H1 (cell line): ENCODE results near the gene METTL9. TPM values are rescaled to one million over a fixed set of nuclear protein-coding genes. Genes with fewer than 3 reads are reported as not detected.

Source experiments
- CTCF ChIA-PET: fragments of 300-600 bp; sonication (Branson Sonifier 250); formaldehyde crosslinking; loops from one replicate; lab custom pipeline; 2021; ENCODE audit not compliant: partially characterized antibody; lab: Charles Lee
- POLR2A ChIA-PET: fragments of 300-600 bp; sonication (Branson Sonifier 250); formaldehyde crosslinking; loops from one replicate; lab custom pipeline; 2021; ENCODE audit warnings: inconsistent platforms; ENCODE audit not compliant: partially characterized antibody; lab: Charles Lee
- DNase-seq, 2 experiments: peaks; one replicate each; pipeline versions ENCODE4 v3.0.0 to v3.0.0-alpha.2; 2010 to 2022; ENCODE audit warnings: low spot score in 2 of 2, low read depth in 1 of 2, mixed read lengths in 1 of 2
- FAIRE-seq: peaks from 2 replicates; lab custom pipeline; 2011; peaks lifted over from hg19 to GRCh38; lab: Jason Lieb, UNC
- H2AFZ ChIP-seq: 2 replicates; pipeline ENCODE4 v1.8.1; 2012; ENCODE audit warnings: low read length, inconsistent platforms
- H2AK5ac ChIP-seq: 2 replicates; pipeline ENCODE4 v1.6.1; 2013; ENCODE audit warnings: low read depth, low read length
- H2BK120ac ChIP-seq: replicated peaks from 2 replicates; pipeline ENCODE3; 2013; ENCODE audit warnings: low read depth, low read length, inconsistent platforms
- H2BK12ac ChIP-seq: 2 replicates; pipeline ENCODE4 v1.6.1; 2013; ENCODE audit warnings: low read depth, low read length
- H2BK15ac ChIP-seq: 2 replicates; pipeline ENCODE4 v1.6.1; 2013; ENCODE audit warnings: low read length
- H2BK20ac ChIP-seq: 2 replicates; pipeline ENCODE4 v1.6.1; 2013; ENCODE audit warnings: low read length
- H2BK5ac ChIP-seq: 2 replicates; pipeline ENCODE4 v1.6.1; 2013; ENCODE audit warnings: low read depth, low read length
- H3K14ac ChIP-seq: 2 replicates; pipeline ENCODE4 v1.6.1; 2013; ENCODE audit warnings: inconsistent platforms; ENCODE audit not compliant: insufficient read length
- H3K18ac ChIP-seq: 2 replicates; pipeline ENCODE4 v1.6.1; 2013; ENCODE audit warnings: low read length; ENCODE audit errors: extremely low read depth
- H3K23ac ChIP-seq: 2 replicates; pipeline ENCODE4 v1.6.1; 2013; ENCODE audit warnings: inconsistent platforms; ENCODE audit not compliant: insufficient read length
- H3K23me2 ChIP-seq: 2 replicates; pipeline ENCODE4 v1.6.1; 2013; ENCODE audit warnings: low read depth, low read length
- H3K27ac ChIP-seq: 2 replicates; pipeline ENCODE4 v1.6.1; 2011; ENCODE audit warnings: low read depth, low read length, inconsistent platforms
- H3K27me3 ChIP-seq, 4 experiments: replicated peaks in 1 of 4; 1 replicate in 1 of 4; 2 replicates in 3 of 4; pipeline versions ENCODE4 v1.6.1 to v1.8.1; 2011 to 2013; ENCODE audit warnings: low read length in 3 of 4, mild to moderate bottlenecking in 3 of 4, inconsistent platforms in 2 of 4, mixed read lengths in 2 of 4, moderate library complexity in 1 of 4; ENCODE audit not compliant: control insufficient read depth in 3 of 4, insufficient read depth in 3 of 4; ENCODE audit errors: extremely low read depth in 1 of 4
- H3K36me3 ChIP-seq, 4 experiments: 2 replicates each; pipeline versions ENCODE4 v1.6.1 to v1.8.1; 2011 to 2013; ENCODE audit warnings: mild to moderate bottlenecking in 4 of 4, low read length in 3 of 4, moderate library complexity in 2 of 4, control low read depth in 1 of 4, inconsistent platforms in 1 of 4; ENCODE audit not compliant: insufficient read depth in 4 of 4, control insufficient read depth in 2 of 4
- H3K4ac ChIP-seq: replicated peaks from 2 replicates; pipeline ENCODE3; 2013; ENCODE audit warnings: low read length, low read depth, mixed read lengths, inconsistent platforms; ENCODE audit not compliant: insufficient read length
- H3K4me1 ChIP-seq, 4 experiments: replicated peaks in 1 of 4; 1 replicate in 1 of 4; 2 replicates in 3 of 4; pipeline versions ENCODE4 v1.6.1 to v1.8.1; 2011 to 2013; ENCODE audit warnings: low read length in 3 of 4, inconsistent platforms in 2 of 4, mixed read lengths in 1 of 4; ENCODE audit not compliant: insufficient read depth in 4 of 4, control insufficient read depth in 3 of 4
- H3K4me2 ChIP-seq, 2 experiments: 2 replicates each; pipeline versions ENCODE4 v1.6.1 to v1.8.1; 2011 to 2013; ENCODE audit warnings: low read depth in 2 of 2, low read length in 2 of 2, control low read depth in 1 of 2, inconsistent platforms in 1 of 2, mild to moderate bottlenecking in 1 of 2; ENCODE audit not compliant: insufficient read depth in 1 of 2
- H3K4me3 ChIP-seq, 4 experiments: fragments of 200-600, 300-600 bp in 1 of 4; sonication (generic), shearing (Covaris generic), sonication (Bioruptor Twin) in 1 of 4; 2 replicates each; pipeline versions ENCODE4 v1.5.1 to v1.8.1; 2011 to 2016; ENCODE audit warnings: low read length in 4 of 4, low read depth in 3 of 4, control low read depth in 2 of 4, inconsistent platforms in 2 of 4, mild to moderate bottlenecking in 2 of 4, mixed read lengths in 1 of 4, moderate library complexity in 1 of 4; ENCODE audit not compliant: insufficient read depth in 2 of 4; ENCODE audit errors: extremely low read depth in 1 of 4
- H3K56ac ChIP-seq: replicated peaks from 2 replicates; pipeline ENCODE3; 2013; ENCODE audit warnings: low read depth, mild to moderate bottlenecking, mixed read lengths, low read length, inconsistent platforms; ENCODE audit not compliant: insufficient read length
- H3K79me1 ChIP-seq: 2 replicates; pipeline ENCODE4 v1.6.1; 2013; ENCODE audit warnings: low read depth, low read length, control low read depth
- H3K79me2 ChIP-seq, 2 experiments: 2 replicates each; pipeline versions ENCODE4 v1.6.1 to v1.8.1; 2012 to 2013; ENCODE audit warnings: low read length in 2 of 2, mild to moderate bottlenecking in 2 of 2, inconsistent platforms in 1 of 2; ENCODE audit not compliant: insufficient read depth in 2 of 2, control insufficient read depth in 1 of 2
- H3K9ac ChIP-seq, 4 experiments: replicated peaks in 1 of 4; 1 replicate in 1 of 4; 2 replicates in 3 of 4; pipeline versions ENCODE4 v1.6.1 to v1.8.1; 2011 to 2013; ENCODE audit warnings: low read depth in 3 of 4, low read length in 3 of 4, control low read depth in 2 of 4, mild to moderate bottlenecking in 2 of 4, moderate library complexity in 2 of 4, inconsistent platforms in 1 of 4; ENCODE audit errors: extremely low read depth in 1 of 4
- H3K9me3 ChIP-seq, 2 experiments: 2 replicates each; pipeline versions ENCODE4 v1.6.1 to v1.8.1; 2012 to 2013; ENCODE audit warnings: mild to moderate bottlenecking in 2 of 2, moderate library complexity in 2 of 2, control low read depth in 1 of 2, inconsistent platforms in 1 of 2, low read depth in 1 of 2, low read length in 1 of 2, mixed read lengths in 1 of 2; ENCODE audit not compliant: insufficient read depth in 2 of 2
- H4K20me1 ChIP-seq, 2 experiments: replicated peaks in 1 of 2; 2 replicates each; pipeline versions ENCODE3 to v1.8.1; 2011 to 2013; ENCODE audit warnings: inconsistent platforms in 2 of 2, low read length in 2 of 2, mild to moderate bottlenecking in 1 of 2; ENCODE audit not compliant: insufficient read depth in 2 of 2, control insufficient read depth in 1 of 2
- H4K5ac ChIP-seq: 2 replicates; pipeline ENCODE4 v1.6.1; 2013; ENCODE audit warnings: low read length, low read depth, mixed read lengths, inconsistent platforms; ENCODE audit not compliant: insufficient read length
- H4K8ac ChIP-seq: 2 replicates; pipeline ENCODE4 v1.8.0; 2013; ENCODE audit warnings: mild to moderate bottlenecking, moderate library complexity, low read length, inconsistent platforms; ENCODE audit not compliant: insufficient read depth; ENCODE audit errors: extremely low read depth
- H4K91ac ChIP-seq: replicated peaks from 2 replicates; pipeline ENCODE3; 2013; ENCODE audit warnings: low read length, mixed read lengths, inconsistent platforms; ENCODE audit not compliant: insufficient read length
- BCL11A ChIP-seq, 2 experiments: IDR thresholded peaks; one replicate each; pipeline ENCODE4 v1.6.1; 2011; ENCODE audit warnings: low read depth in 2 of 2, low read length in 2 of 2, mild to moderate bottlenecking in 2 of 2
- CEBPB ChIP-seq: IDR thresholded peaks from 2 replicates; pipeline ENCODE4 v1.6.1; 2012; ENCODE audit warnings: low read depth, low read length
- CTCF ChIP-seq, 3 experiments: IDR thresholded peaks; 1 replicate in 2 of 3; 2 replicates in 1 of 3; pipeline versions ENCODE4 v1.5.1 to v1.6.1; 2011; ENCODE audit warnings: low read length in 3 of 3, mild to moderate bottlenecking in 3 of 3, inconsistent platforms in 2 of 3, low read depth in 1 of 3, moderate library complexity in 1 of 3; ENCODE audit not compliant: insufficient read depth in 1 of 3; ENCODE audit errors: control extremely low read depth in 1 of 3
- EZH2 ChIP-seq: fragments of 200-600 bp; sonication (generic); IDR thresholded peaks from 2 replicates; pipeline ENCODE4 v1.7.1; 2012; ENCODE audit warnings: low read depth, mild to moderate bottlenecking, moderate library complexity, low read length, inconsistent platforms; ENCODE audit not compliant: severe bottlenecking
- FOSL1 ChIP-seq: IDR thresholded peaks from 2 replicates; pipeline ENCODE4 v1.6.1; 2011; ENCODE audit warnings: mild to moderate bottlenecking, low read depth, low read length, moderate library complexity; ENCODE audit not compliant: insufficient read depth
- MAFK ChIP-seq: IDR thresholded peaks from 2 replicates; pipeline ENCODE4 v1.6.1; 2012; ENCODE audit warnings: low read depth, mild to moderate bottlenecking, improper control_type of control experiment, low read length
- MAX ChIP-seq: IDR thresholded peaks from 2 replicates; pipeline ENCODE4 v1.6.1; 2012; ENCODE audit warnings: inconsistent platforms
- POU5F1 ChIP-seq: IDR thresholded peaks from 2 replicates; pipeline ENCODE4 v1.6.1; 2011; ENCODE audit warnings: low read depth, mild to moderate bottlenecking, low read length, moderate library complexity
- SIN3A ChIP-seq, 2 experiments: IDR thresholded peaks in 1 of 2; conservative IDR thresholded peaks in 1 of 2; 2 replicates each; pipeline ENCODE4 v1.6.1; 2011 to 2012; ENCODE audit warnings: low read length in 2 of 2, improper control_type of control experiment in 1 of 2, low read depth in 1 of 2, mild to moderate bottlenecking in 1 of 2
- SP2 ChIP-seq: IDR thresholded peaks from 2 replicates; pipeline ENCODE4 v1.6.1; 2012; ENCODE audit warnings: mild to moderate bottlenecking, low read length, inconsistent platforms
- WGBS, 2 experiments: shearing (Covaris generic) in 1 of 2; methylation state at CpG; one replicate each; pipeline versions ENCODE4 v1.1.6 to v1.1.7; 2013 to 2015; ENCODE audit warnings: low lambda C conversion rate in 2 of 2, mixed read lengths in 2 of 2, inconsistent platforms in 1 of 2, low coverage in 1 of 2, missing lambda C conversion rate in 1 of 2; ENCODE audit not compliant: insufficient replicate concordance in 2 of 2, insufficient coverage in 1 of 2, insufficient read length in 1 of 2; ENCODE audit errors: extremely low coverage in 1 of 2, missing lambda C conversion rate in 1 of 2; 5-methylcytosine and 5-hydroxymethylcytosine counted together
- polyA plus RNA-seq, 7 experiments: library from polyadenylated mRNA; depleted of rRNA in 3 of 7; stranded (reverse) in 5 of 7; unstranded in 2 of 7; fragments of >200 nt in 5 of 7; fragments of 200-250 nt in 2 of 7; gene quantifications; 1 replicate in 5 of 7; 2 replicates in 1 of 7; 4 replicates in 1 of 7; pipeline versions ENCODE4 v1.2.1 to v1.2.3, GENCODE V29; 2011 to 2013; ENCODE audit warnings: missing spikeins in 2 of 7, mixed read lengths in 2 of 7
- total RNA-seq: library from RNA; stranded (reverse); fragmentation: NEBNext Ultra II Directional; extraction: Animal tissue kit (Norgen Biotek cat#: 25700); gene quantifications from 2 replicates; pipeline ENCODE4 v1.2.1, GENCODE V29; 2021

Gene METTL9
- total and polyA plus RNA-seq, 2 of the 8 experiments (the other 6 are each of a cell fraction or from before 2014, with no cell fraction given): 45.4 to 112 TPM

DNA sequence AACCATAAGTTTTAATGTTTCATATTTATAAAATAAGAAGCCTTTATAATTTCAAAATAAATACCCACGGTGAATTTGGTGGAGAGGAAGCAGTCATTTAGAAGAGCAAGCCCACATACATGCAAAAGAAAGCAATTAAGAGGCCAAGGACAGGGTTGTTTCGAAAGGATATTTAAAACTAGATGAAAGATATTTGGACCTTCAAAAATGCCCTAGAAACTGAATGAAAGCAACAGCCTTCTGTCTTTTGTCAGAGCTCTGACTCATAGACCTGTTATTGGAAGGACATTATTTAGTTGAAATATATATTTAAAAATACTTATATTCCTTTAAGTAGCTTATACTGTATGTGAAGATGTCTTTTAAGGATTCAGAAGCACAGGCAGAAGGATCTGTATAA is 8.6 kb upstream of the METTL9 start:
- H3K56ac ChIP-seq: no peak overlapping the region
- ChIA-PET POLR2A (no interaction called here), CTCF (interaction anchor here (1.3 to 2.4 kb wide), 4 partner anchors 14 to 55 kb away, joined by 3 to 13 read pairs (median 4); no protein-coding TSS in a partner anchor)
- no peak overlapping the region for H3K4me2 ChIP-seq
- H3K4me3 ChIP-seq: no peak overlapping the region
- no peak overlapping the region for H2BK5ac ChIP-seq
- no peak overlapping the region for H2AK5ac ChIP-seq
- no peak overlapping the region for H3K18ac ChIP-seq
- no peak overlapping the region for H2BK15ac ChIP-seq
- no peak overlapping the region for H3K4ac ChIP-seq
- no peak overlapping the region for H3K23ac ChIP-seq
- no peaks in the 10 kb centered on the region for H3K79me1 ChIP-seq
- H3K27me3 ChIP-seq: no peaks in the 10 kb centered on the region
- H3K79me2 ChIP-seq: no peaks in the 10 kb centered on the region
- DNase-seq (no peak), FAIRE-seq (no peak)
- 87% methylated on average over 2 of the region's 2 CpGs; no CpG with 5 or more reads in 1 of the 2 experiments for WGBS, 2 experiments
- H3K36me3 ChIP-seq: no peaks in the 10 kb centered on the region
- H4K8ac ChIP-seq: no peak overlapping the region
- H3K9ac ChIP-seq: no peak overlapping the region
- no peak overlapping the region for H3K14ac ChIP-seq
- no peaks in the 10 kb centered on the region for H4K20me1 ChIP-seq
- H3K27ac ChIP-seq: no peak overlapping the region
- H2BK20ac ChIP-seq: no peak overlapping the region
- no peak overlapping the region for H2BK12ac ChIP-seq
- H3K23me2 ChIP-seq: no peaks in the 10 kb centered on the region
- H2AFZ ChIP-seq: no peak overlapping the region
- H3K4me1 ChIP-seq: no peaks in the 10 kb centered on the region
- no peak overlapping the region for H2BK120ac ChIP-seq
- H4K91ac ChIP-seq: no peak overlapping the region
- no peaks in the 10 kb centered on the region for H3K9me3 ChIP-seq
- no peak overlapping the region for H4K5ac ChIP-seq
- TF ChIP-seq CTCF (IDR thresholded peaks at IDR 0.05; ENCODE audit: control extremely low read depth in 1 of 3, insufficient read depth in 1 of 3, low read depth in 1 of 3, low read length in 3 of 3): no peak
- no peak for TF ChIP-seq MAFK
- TF ChIP-seq MAX: no peak
- TF ChIP-seq FOSL1: no peak
- TF ChIP-seq SP2: no peak
- TF ChIP-seq BCL11A (IDR thresholded peaks at IDR 0.05; ENCODE audit: low read depth in 2 of 2, low read length in 2 of 2): no peak
- no peak for TF ChIP-seq CEBPB
- TF ChIP-seq EZH2: no peak
- TF ChIP-seq POU5F1: no peak
- no peak for TF ChIP-seq SIN3A (conservative IDR thresholded peaks at IDR 0.05 in 1 of 2, IDR thresholded peaks at IDR 0.05 in 1 of 2; ENCODE audit: low read depth in 1 of 2, low read length in 2 of 2)
